Smooth muscle cell (in vitro differentiated cells): ENCODE measurements around the gene PGGT1B. TPM values are rescaled to one million over a fixed set of nuclear protein-coding genes. Genes with fewer than 3 reads are reported as not detected.

ENCODE experiments used
- DNase-seq: peaks from one replicate; lab custom pipeline; 2025; ENCODE audit not compliant: unreplicated experiment; lab: John Stamatoyannopoulos, UW
- H2AFZ ChIP-seq: fragments of 200-600 bp; sonication (generic); 2 replicates; pipeline ENCODE4 v1.6.0; 2016; ENCODE audit warnings: antibody characterized with exemption, low read depth, mild to moderate bottlenecking
- H3F3A ChIP-seq: fragments of 200-600 bp; sonication (generic); 2 replicates; pipeline ENCODE4 v1.6.0; 2017; ENCODE audit warnings: antibody characterized with exemption, low read depth
- H3K27ac ChIP-seq: fragments of 200-600 bp; sonication (generic); 2 replicates; pipeline ENCODE4 v1.5.1; 2016; ENCODE audit warnings: low read depth, mild to moderate bottlenecking
- H3K27me3 ChIP-seq: fragments of 200-600 bp; sonication (generic); 2 replicates; pipeline ENCODE4 v1.6.1; 2016; ENCODE audit warnings: low read depth, mild to moderate bottlenecking
- H3K36me3 ChIP-seq: fragments of 200-600 bp; sonication (generic); 2 replicates; pipeline ENCODE4 v1.5.1; 2016; ENCODE audit warnings: low read depth
- H3K4me1 ChIP-seq: fragments of 200-600 bp; sonication (generic); 2 replicates; pipeline ENCODE4 v1.5.1; 2016; ENCODE audit warnings: low read depth
- H3K4me2 ChIP-seq: fragments of 200-600 bp; sonication (generic); 2 replicates; pipeline ENCODE4 v1.6.0; 2016; ENCODE audit warnings: mild to moderate bottlenecking
- H3K4me3 ChIP-seq: fragments of 200-600 bp; sonication (generic); 2 replicates; pipeline ENCODE4 v1.5.1; 2016; ENCODE audit warnings: mild to moderate bottlenecking
- H3K79me2 ChIP-seq: fragments of 200-600 bp; sonication (generic); 2 replicates; pipeline ENCODE4 v1.6.0; 2016; ENCODE audit warnings: low read depth, mild to moderate bottlenecking
- H3K9ac ChIP-seq: fragments of 200-600 bp; sonication (generic); 2 replicates; pipeline ENCODE4 v1.6.0; 2016; ENCODE audit warnings: low read depth
- H3K9me3 ChIP-seq: fragments of 200-600 bp; sonication (generic); replicated peaks from 2 replicates; pipeline ENCODE4 v1.5.1; 2016; ENCODE audit warnings: low read depth
- H4K20me1 ChIP-seq: fragments of 200-600 bp; sonication (generic); 2 replicates; pipeline ENCODE4 v1.6.0; 2016; ENCODE audit warnings: low read depth
- CTCF ChIP-seq: fragments of 200-600 bp; sonication (generic); IDR thresholded peaks from 2 replicates; pipeline ENCODE4 v1.5.1; 2017; ENCODE audit warnings: borderline replicate concordance, mild to moderate bottlenecking, antibody characterized with exemption; ENCODE audit not compliant: insufficient read depth, poor library complexity, severe bottlenecking
- WGBS: methylation state at CpG from one replicate; pipeline ENCODE4 v1.1.7; 2016; ENCODE audit warnings: low lambda C conversion rate; 5-methylcytosine and 5-hydroxymethylcytosine counted together
- polyA plus RNA-seq: library from polyadenylated mRNA; unstranded; fragments of >200 nt; fragmentation: Nextera tagmentation; extraction: Ambion mirVana; gene quantifications from 2 replicates; pipeline ENCODE4 v1.2.1, GENCODE V29; 2016
- total RNA-seq: library from RNA; depleted of rRNA; stranded (reverse); fragments of >200 nt; gene quantifications from 2 replicates; pipeline ENCODE4 v1.2.3, GENCODE V29; 2014

Gene PGGT1B
- total and polyA plus RNA-seq, 2 experiments from 2014 or later = 5.7 to 13.1 TPM

- TF ChIP-seq CTCF = no peak
- WGBS = 78% methylated on average over 1 of the region's 1 CpG
- H3K9me3 ChIP-seq = no peaks in the 10 kb centered on the region
- H3K4me1 ChIP-seq = no peaks in the 10 kb centered on the region
- H3K27me3 ChIP-seq = no peaks in the 10 kb centered on the region
- H3K79me2 ChIP-seq = no peaks in the 10 kb centered on the region
- H4K20me1 ChIP-seq = peaks cover 13% of the 10 kb centered on the region
- DNase-seq = no peak
- H3K36me3 ChIP-seq = no peaks in the 10 kb centered on the region
- H3K4me3 ChIP-seq = no peak overlapping the region
- H3K27ac ChIP-seq = no peak overlapping the region
- H3K9ac ChIP-seq = no peak overlapping the region
- no peaks in the 10 kb centered on the region for H3F3A ChIP-seq
- H2AFZ ChIP-seq = no peak overlapping the region
- no peak overlapping the region for H3K4me2 ChIP-seq
These were observed 48.1 kb downstream of the PGGT1B start for GRCh38 chr5:115214541-115214940.

- H3F3A ChIP-seq = no peaks in the 10 kb centered on the region
- H3K4me3 ChIP-seq = no peak overlapping the region
- no peaks in the 10 kb centered on the region for H4K20me1 ChIP-seq
- H3K27me3 ChIP-seq = no peaks in the 10 kb centered on the region
- H3K4me1 ChIP-seq = no peaks in the 10 kb centered on the region
- H2AFZ ChIP-seq = no peak overlapping the region
- WGBS = 67% methylated on average over 3 of the region's 3 CpGs
- no peak for TF ChIP-seq CTCF
- no peaks in the 10 kb centered on the region for H3K36me3 ChIP-seq
- H3K27ac ChIP-seq = no peak overlapping the region
- no peak overlapping the region for H3K9ac ChIP-seq
- H3K79me2 ChIP-seq = no peaks in the 10 kb centered on the region
- DNase-seq = no peak
- no peak overlapping the region for H3K4me2 ChIP-seq
- H3K9me3 ChIP-seq = no peaks in the 10 kb centered on the region
These were observed 53.4 kb downstream of the PGGT1B start for GRCh38 chr5:115209279-115209678.

- WGBS = 100% methylated on average over 1 of the region's 1 CpG
- no peak overlapping the region for H3K27ac ChIP-seq
- no peak overlapping the region for H3K4me2 ChIP-seq
- no peaks in the 10 kb centered on the region for H3K79me2 ChIP-seq
- H2AFZ ChIP-seq = no peak overlapping the region
- no peak overlapping the region for H3K9ac ChIP-seq
- no peaks in the 10 kb centered on the region for H3K4me1 ChIP-seq
- no peak overlapping the region for H3K4me3 ChIP-seq
- DNase-seq = no peak
- no peaks in the 10 kb centered on the region for H3F3A ChIP-seq
- H3K9me3 ChIP-seq = no peaks in the 10 kb centered on the region
- no peak for TF ChIP-seq CTCF
- H4K20me1 ChIP-seq = no peaks in the 10 kb centered on the region
- H3K36me3 ChIP-seq = no peaks in the 10 kb centered on the region
- H3K27me3 ChIP-seq = no peaks in the 10 kb centered on the region
These were observed 59.7 kb downstream of the PGGT1B start for GRCh38 chr5:115202952-115203351.

GRCh38 chr5:115196161-115196560 is 66.5 kb downstream of the PGGT1B start:
- H2AFZ ChIP-seq = no peak overlapping the region
- no peak overlapping the region for H3K9ac ChIP-seq
- H4K20me1 ChIP-seq = no peaks in the 10 kb centered on the region
- no peaks in the 10 kb centered on the region for H3K79me2 ChIP-seq
- H3K27ac ChIP-seq = no peak overlapping the region
- H3K9me3 ChIP-seq = no peaks in the 10 kb centered on the region
- no peaks in the 10 kb centered on the region for H3K36me3 ChIP-seq
- no peak overlapping the region for H3K4me2 ChIP-seq
- no peaks in the 10 kb centered on the region for H3F3A ChIP-seq
- no peaks in the 10 kb centered on the region for H3K27me3 ChIP-seq
- no peak overlapping the region for H3K4me3 ChIP-seq
- no peak for DNase-seq
- no peaks in the 10 kb centered on the region for H3K4me1 ChIP-seq
- WGBS = 75% methylated on average over 3 of the region's 3 CpGs
- TF ChIP-seq CTCF = no peak
